ENCODE data around the gene MEPE.
A peak's percentile ranks its signal among the peaks of the same experiment; 100 is the strongest.
"Not testable (repeated sequence)": the region's sequence is repeated elsewhere in the genome, so short reads cannot be mapped to it uniquely, and the experiment has no call there.

The MEPE gene

GRCh38 chr4:87875191-87875590, 42.4 kb downstream of the MEPE start:
- H3K4me3 ChIP-seq (ENCODE audit: low read depth, low read length), result no peak overlapping the region
- DNase-seq (ENCODE audit: low read depth), result no peak

- no peak for DNase-seq (ENCODE audit: low read depth)
- H3K4me3 ChIP-seq (ENCODE audit: low read depth, low read length), result no peak overlapping the region
These were observed 47.3 kb downstream of the MEPE start for GRCh38 chr4:87880106-87880505.

DNA sequence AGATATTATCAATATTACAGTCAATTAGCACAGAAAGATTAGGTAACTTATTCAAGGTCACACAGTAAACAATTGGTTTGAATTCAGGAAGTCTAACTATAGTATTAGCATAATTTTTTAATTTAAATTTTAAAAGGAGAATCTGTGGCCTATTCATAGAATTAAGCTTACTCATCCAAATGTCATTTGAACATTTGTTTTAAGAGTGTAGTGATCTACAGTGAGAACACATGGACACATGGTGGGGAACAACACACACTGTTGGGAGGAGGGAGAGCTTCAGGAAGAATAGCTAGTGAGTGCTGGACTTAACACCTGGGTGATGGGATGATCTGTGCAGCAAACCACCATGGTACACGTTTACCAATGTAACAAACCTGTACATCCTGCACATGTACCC, 48.3 kb downstream of the MEPE start:
- H3K4me3 ChIP-seq (ENCODE audit: low read depth, low read length), result no peak overlapping the region
- no peak for DNase-seq (ENCODE audit: low read depth)

DNA sequence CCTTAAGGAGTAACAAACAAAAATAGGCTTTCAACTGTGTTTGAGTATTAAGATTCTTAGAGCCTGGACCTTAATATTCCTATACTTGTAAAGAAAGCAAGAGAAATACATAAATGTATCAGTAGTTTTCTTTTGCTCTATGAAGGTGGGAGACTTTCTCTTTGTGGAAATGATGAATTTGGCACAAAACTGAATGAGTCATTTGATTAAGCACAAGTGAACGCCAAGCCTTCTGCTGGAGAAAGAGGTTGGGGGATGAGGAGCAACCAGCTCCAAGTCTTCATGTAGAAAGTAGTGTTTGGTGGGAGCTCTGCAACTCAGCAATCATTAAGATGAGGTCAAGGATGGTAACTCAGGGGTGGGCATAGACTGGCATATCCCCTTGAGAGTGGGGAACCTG, 49.6 kb downstream of the MEPE start:
- no peak overlapping the region for H3K4me3 ChIP-seq (ENCODE audit: low read depth, low read length)
- no peak for DNase-seq (ENCODE audit: low read depth)

GRCh38 chr4:87882861-87883260, 50.1 kb downstream of the MEPE start:
- no peak overlapping the region for H3K4me3 ChIP-seq (ENCODE audit: low read depth, low read length)
- no peak for DNase-seq (ENCODE audit: low read depth)

GRCh38 chr4:87884976-87885549, 52.3 kb downstream of the MEPE start:
- no peak overlapping the region for H3K4me3 ChIP-seq (ENCODE audit: low read depth, low read length)
- no peak for DNase-seq (ENCODE audit: low read depth)

GRCh38 chr4:87886083-87886482, 53.3 kb downstream of the MEPE start:
- no peak overlapping the region for H3K4me3 ChIP-seq (ENCODE audit: low read depth, low read length)
- no peak for DNase-seq (ENCODE audit: low read depth)

DNA sequence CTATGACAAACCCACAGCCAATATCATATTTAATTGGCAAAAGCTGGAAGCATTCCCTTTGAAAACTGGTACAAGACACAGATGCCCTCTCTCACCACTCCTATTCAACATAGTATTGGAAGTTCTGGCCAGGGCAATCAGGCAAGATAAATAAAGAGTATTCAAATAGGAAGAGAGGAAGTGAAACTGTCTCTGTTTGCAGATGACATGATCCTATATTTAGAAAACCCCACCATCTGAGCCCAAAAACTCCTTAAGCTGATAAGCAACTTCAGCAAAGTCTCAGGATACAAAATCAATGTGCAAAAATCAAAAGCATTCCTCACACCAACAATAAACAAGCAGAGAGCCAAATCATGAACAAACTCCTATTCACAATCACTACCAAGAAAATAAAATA, 58.0 kb downstream of the MEPE start:
- H3K4me3 ChIP-seq (ENCODE audit: low read depth, low read length); DNase-seq (ENCODE audit: low read depth): not testable (repeated sequence)

DNA sequence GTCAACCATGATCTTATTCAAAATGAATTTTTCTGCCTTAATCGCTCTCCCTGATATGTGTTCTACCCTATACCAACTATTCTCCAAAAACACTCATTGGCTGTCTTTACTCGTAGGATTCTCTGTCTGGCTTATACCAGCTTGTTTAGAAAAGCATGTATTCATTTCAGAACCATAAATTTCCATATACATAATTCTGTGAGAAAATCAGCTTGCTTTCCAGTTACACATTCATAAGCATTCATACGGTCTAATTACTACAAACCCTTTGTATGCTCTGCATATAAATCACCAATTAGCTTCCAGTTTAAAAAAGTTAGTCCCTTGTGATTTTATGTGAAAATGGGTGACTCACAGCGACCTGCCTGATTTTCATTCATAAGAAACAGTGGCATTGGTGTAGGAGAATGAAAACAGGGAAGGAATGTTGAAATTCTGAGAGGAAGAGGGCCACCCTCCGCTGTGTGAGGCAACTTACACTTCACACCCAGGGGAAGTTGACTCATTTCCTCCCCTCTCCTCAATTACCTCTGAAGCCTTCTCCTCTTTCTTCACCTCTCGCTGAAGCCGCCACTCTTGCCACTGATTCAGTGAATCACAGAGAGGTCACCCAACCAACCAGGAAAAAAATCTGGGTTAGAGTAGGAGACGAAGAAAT, 63.3 kb downstream of the MEPE start:
- peak; percentile 89 for DNase-seq (ENCODE audit: low read depth)
- H3K4me3 ChIP-seq (ENCODE audit: low read depth, low read length), result no peak overlapping the region
